ENCODE results near the gene ASAP2.

The ASAP2 gene

GRCh38 chr2:9375857-9376428 is 169.3 kb downstream of the ASAP2 start:
- TF ChIP-seq CTCF (conservative IDR thresholded peaks at IDR 0.05; ENCODE audit: low read length): no peak
- H3K4me3 ChIP-seq (ENCODE audit: low read length): no peak overlapping the region
- no peak for DNase-seq (ENCODE audit: low read depth)

- TF ChIP-seq CTCF (conservative IDR thresholded peaks at IDR 0.05; ENCODE audit: low read length): no peak
- DNase-seq (ENCODE audit: low read depth): no peak
- H3K4me3 ChIP-seq (ENCODE audit: low read length): no peak overlapping the region
Observed at GRCh38 chr2:9377461-9378097, 171.0 kb downstream of the ASAP2 start.

- no peak for TF ChIP-seq CTCF (conservative IDR thresholded peaks at IDR 0.05; ENCODE audit: low read length)
- H3K4me3 ChIP-seq (ENCODE audit: low read length): no peak overlapping the region
- DNase-seq (ENCODE audit: low read depth): peak; percentile 78
Observed at GRCh38 chr2:9378433-9379390, 172.1 kb downstream of the ASAP2 start.

- TF ChIP-seq CTCF (conservative IDR thresholded peaks at IDR 0.05; ENCODE audit: low read length): no peak
- DNase-seq (ENCODE audit: low read depth): no peak
- no peak overlapping the region for H3K4me3 ChIP-seq (ENCODE audit: low read length)
Observed at GRCh38 chr2:9379391-9379755, 172.8 kb downstream of the ASAP2 start.

GRCh38 chr2:9380702-9381628 is 174.4 kb downstream of the ASAP2 start:
- H3K4me3 ChIP-seq (ENCODE audit: low read length): no peak overlapping the region
- peak; percentile 18 for TF ChIP-seq CTCF (conservative IDR thresholded peaks at IDR 0.05; ENCODE audit: low read length)
- peak; percentile 93 for DNase-seq (ENCODE audit: low read depth)

DNA sequence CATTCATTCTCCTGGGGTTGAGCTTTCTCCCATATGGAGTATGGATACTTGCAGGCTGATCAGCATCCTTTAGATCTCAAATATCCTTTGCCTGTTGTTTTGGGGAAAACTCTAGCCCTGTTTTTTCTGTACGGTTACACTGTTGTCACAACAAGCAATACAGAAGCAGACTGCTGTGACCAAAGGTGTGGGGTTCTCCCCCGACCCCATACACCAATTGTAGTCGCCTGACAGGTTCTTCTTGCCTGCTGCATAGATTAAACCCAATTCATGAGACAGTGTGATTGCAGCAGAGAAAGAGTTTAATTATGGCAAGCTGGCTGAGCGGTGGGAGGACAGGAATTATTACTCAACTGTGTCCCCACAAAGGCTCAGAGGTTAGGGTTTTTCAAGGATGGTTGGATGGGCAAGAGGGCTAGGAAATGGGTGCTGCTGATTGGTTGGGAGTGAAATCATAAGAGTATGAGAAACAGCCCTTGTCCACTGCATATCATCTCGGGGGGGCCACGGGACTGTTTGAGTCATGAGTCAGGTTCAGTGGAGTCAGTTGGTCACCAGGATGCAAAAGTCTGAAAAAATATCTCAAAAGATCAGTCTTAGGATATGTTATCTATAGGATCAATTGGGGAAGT is 176.1 kb downstream of the ASAP2 start:
- H3K4me3 ChIP-seq (ENCODE audit: low read length): no peak overlapping the region
- no peak for DNase-seq (ENCODE audit: low read depth)
- no peak for TF ChIP-seq CTCF (conservative IDR thresholded peaks at IDR 0.05; ENCODE audit: low read length)

Measured in AG10803 (cell line).